CD4-positive, alpha-beta T cell treated with Interleukin-15 for 1 hour (primary cell): ENCODE measurements around the gene TLE5.
"Not testable (repeated sequence)": the region's sequence is repeated elsewhere in the genome, so short reads cannot be mapped to it uniquely, and the experiment has no call there.

Experiments
- DNase-seq: peaks from one replicate; pipeline ENCODE4 v3.0.0-alpha.2; 2020

TLE5 gene

DNA sequence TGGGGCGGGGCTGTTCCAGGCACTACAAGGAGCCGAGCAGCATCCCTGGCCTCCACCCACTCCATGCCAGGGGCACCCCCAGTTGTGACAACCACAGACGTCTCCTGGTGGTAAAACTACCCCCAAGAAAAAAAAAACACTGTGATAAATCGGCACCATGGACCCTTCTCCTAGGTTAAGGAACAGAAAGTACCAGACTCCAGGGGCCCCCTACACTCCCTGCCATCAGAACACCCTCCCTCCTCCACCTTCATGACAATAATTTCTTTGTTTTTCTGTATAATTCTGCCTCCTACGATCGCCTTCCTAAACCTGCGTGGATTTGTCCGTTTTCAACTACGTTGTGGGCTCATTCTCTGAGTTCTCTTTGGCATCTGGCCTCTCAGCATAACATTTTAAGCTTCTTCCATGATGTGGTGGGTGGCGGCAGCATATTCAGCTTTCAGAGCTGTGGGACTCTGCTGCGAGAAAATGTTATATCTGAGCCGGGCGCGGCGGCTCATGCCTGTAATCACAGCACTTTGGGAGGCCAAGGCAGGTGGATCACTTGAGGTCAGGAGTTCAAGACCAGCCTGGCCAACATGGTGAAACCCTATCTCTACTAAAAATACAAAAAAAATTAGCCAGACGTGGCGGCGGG lies 41.9 kb downstream of the TLE5 start:
- no peak for DNase-seq

DNA sequence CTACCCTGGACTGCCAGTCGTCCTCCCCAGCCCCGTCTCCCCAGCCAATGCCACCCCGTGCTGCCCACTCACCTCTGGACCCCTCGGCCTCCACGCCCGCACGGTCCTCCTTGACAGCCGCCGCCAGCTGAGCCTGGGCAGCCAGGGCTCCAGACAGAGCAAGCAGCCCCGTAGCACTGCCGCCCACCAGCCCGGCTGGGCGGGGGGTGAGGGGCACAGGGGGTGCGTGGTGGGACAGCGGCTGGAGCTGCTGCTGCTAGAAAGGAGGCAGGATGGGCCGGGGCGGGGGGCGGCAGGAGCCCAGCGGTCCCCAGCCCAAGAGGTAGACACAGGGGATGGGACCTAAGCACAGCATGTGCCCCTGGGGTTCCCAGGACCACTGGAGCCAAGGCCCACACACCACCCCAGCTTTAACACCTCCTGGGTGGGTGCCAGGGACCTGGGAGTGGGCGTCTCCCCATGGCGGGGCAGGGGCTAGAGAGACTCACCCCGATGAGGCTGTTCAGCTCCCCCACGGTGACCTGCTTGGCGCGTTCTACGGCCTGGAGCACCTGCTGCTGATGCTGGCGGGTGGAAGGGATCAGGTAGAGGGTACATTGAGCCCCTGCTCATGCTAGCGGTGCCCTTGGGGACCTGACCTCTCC lies 43.0 kb downstream of the TLE5 start:
- no peak for DNase-seq

DNA sequence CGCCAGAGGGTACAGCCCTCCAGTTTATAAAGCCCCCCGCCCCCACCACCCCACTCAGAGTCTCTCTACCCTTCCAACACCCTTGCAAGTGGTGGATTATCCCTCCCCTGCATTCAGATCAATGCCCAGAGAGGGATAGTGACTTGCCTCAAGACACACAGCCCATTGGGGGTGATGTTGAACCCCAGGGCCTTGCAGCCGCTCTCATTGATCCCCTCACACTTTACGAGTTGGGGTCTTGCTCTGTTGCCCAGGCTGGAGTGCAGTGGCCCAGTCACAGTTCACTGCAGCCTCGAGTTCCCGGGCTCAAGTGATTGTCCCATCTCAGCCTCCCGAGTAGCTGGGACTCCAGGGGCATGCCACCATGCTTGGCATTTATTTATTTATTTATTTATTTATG lies 44.4 kb downstream of the TLE5 start:
- DNase-seq, result no peak

- no peak for DNase-seq
Measured at GRCh38 chr19:3015126-3016057, 46.9 kb downstream of the TLE5 start.

DNA sequence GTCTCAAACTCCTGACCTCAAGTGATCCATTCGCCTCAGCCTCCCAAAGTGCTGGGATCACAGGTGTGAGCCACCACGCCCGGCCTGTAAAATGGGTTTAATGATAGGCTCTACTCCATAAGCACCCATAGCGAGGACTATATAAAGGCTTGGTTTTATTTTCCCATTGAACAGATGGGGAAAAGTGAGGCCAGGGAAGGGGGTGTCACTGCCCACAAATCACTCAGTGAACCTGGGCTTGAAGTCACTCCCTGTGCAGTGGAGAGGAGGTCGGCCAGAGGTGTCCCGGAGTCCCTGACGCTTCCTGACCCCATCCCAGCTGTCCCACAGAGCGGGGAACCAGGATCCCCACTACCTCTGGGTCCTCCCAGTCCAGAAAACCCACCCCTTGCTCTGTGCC lies 48.2 kb downstream of the TLE5 start:
- DNase-seq, result no peak

- DNase-seq, result no peak
Measured at GRCh38 chr19:3013263-3013725, 49.0 kb downstream of the TLE5 start.

DNA sequence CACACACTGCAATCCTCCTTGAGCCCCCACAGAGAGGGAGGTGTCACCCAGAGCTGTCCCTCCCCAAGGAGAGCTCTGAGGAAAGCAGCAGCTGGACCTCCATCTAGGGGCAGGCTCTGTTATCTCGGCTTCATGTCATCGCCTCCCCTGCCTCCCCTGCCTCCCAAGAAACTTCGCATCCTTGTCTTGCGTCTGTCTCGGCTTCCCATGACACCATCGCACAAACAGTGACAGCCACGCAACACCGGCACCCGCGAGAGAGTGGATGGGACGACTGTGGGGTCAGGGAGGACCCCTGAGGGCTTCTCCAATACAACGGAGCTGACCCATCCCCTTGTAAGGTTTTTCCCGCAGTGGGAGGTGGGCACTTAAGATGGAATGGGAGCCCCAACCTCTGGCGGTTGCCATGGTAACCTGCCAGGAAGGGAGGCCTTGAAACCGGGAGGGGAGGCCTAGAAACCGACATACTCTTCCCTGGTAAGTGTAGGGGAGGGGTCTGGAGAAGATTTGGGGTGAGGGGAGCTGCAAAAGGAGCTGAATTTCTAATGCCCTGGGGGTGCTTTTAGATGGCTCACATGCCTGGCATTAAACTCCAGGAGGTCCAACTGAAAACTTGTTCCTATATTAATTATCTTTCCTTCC lies 49.6 kb downstream of the TLE5 start:
- DNase-seq, result no peak

GRCh38 chr19:3012059-3012458 lies 50.2 kb downstream of the TLE5 start:
- DNase-seq, result not testable (repeated sequence)

DNA sequence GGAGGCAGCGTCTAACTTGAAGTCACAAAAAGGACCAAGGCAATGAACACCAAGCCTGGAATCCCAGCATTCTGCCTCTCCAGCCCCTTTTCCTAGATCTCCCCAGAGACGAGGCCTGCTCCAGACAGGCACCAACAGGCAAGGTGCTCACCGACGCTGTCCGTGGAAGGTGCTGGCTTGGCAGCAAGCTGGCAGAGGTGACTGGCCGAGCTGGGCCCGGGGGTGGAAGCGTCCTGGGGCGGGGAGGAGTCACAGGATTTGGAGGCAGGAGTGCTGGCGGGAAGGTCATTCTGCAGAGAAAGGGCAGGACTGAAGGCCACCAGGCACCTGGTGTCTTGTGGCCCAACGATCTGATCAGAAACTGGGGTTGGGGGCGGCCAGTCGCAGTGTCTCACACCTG lies 51.4 kb downstream of the TLE5 start:
- no peak for DNase-seq

DNA sequence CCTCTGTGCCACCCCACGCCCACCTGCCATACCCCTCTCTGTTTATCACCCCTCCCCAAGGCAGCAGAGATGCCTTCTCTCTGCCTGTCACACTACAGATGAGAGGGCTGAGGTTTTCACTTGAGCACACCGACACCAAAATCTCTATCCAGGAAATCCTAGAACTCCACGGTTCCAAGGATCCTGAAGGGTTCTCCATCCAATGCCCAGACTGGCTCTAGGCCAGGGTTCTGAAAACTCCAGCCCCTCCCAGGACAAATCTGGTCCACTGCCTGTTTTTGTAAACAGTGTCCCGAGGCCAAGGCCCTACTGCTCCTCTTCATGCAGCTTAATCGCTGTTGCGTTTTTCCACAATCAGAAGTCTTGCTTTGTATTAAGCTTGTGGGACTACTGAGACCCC lies 53.3 kb downstream of the TLE5 start:
- no peak for DNase-seq

DNA sequence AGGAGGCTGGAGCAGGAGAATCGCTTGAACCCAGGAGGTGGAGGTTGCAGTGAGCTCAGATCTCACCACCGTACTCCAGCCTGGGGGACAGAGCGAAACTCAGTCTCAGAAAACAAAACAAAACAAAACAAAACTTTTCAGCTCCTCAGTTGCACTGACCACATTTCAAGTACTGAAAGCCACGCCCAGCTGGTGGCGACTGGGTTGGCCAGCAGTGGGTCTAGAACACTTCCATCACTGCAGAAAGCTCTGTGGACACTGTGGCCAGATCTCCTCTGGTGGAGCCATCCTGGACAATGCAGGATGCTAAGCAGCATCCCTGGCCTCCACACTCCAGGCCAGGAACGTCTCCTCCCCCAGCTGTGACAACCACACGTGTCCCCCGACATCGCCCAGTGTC lies 54.3 kb downstream of the TLE5 start:
- DNase-seq, result no peak

DNA sequence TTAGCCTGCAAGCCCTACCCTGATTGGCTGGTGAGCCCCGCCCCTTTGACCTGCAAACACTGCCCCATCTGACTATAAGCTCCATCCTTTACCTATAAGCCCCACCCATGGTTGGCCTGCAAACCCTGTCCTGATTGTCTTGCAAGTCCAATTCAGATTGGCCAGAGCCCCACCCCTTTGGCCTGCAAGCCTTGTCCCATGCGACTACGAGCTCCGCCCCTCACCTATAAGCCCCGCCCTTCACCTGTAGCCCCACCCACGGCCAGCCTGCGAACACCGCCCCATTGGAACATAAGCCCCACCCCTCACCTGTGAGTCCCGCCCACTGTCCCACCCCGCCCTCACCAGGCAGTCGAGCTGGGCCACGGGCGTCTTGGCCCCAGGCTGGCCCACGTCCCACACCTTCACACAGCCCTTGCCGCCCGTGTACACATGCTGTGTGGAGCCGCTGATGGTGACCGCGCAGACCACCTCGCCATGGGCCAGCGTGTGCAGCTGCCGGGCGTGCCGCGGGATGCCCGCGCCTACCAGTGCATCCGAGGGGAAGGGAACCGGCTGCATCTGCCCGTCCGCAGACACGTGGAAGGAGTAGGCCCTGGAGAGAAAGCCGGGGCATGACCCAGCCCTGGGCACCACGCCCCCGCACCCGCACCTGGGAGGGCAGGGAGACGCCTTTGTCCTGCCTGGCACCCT lies 56.1 kb downstream of the TLE5 start:
- no peak for DNase-seq

DNA sequence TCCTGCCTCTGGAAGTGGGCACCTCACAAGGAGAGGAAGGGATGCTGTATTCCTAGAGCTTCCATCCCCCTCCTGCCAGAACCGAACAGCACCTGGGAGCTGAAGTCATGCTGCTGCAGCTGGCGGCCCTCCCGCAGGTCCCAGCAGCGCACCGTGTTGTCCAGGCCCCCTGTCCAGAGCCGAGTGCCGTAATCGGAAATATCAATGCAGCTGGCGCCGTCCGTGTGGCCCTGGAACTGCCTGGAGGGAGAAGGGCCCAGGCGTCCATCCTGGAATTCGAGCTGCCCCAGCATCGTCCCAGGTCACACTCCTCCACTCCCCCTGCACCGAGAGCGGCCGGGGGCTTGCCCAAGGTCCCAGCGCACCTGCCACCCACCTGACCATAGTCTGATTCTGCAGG lies 57.0 kb downstream of the TLE5 start:
- DNase-seq, result no peak

DNA sequence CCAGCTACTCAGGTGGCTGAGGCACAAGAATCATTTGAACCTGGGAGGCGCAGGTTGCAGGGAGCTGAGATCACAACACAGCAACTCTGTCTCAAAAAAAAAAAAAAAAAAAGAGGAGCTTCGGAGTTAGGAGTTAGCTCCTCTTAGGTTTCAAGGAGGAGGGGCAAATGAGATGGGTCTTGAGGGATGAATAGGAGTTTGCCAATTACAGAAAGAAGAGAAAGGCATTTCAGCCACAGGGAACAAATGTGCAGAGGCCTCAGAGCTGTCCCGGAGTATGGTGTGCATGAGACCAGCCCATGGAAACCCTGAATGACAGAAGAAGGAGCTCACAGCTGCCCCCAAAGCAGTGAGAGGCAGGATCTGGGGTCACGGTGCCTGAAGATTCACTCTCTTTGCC lies 57.8 kb downstream of the TLE5 start:
- DNase-seq, result no peak

GRCh38 chr19:3003046-3003445 lies 59.2 kb downstream of the TLE5 start:
- DNase-seq, result no peak
